Mammary epithelial cell (primary cell): ENCODE data around the gene SRRM4.

Experiments used
- EZH2 ChIP-seq: IDR thresholded peaks from 2 replicates; pipeline ENCODE4 v1.6.1; 2012; ENCODE audit warnings: low read length, inconsistent platforms, borderline replicate concordance
- TF ChIP-seq, protein P1 (sequence below), 2 donors: IDR thresholded peaks in 1 of 2; conservative IDR thresholded peaks in 1 of 2; 2 replicates each; pipeline ENCODE4 v1.5.1; 2011 to 2012; ENCODE audit warnings: inconsistent platforms in 2 of 2, low read length in 2 of 2, mild to moderate bottlenecking in 2 of 2, control low read depth in 1 of 2, low read depth in 1 of 2; ENCODE audit not compliant: insufficient read depth in 1 of 2; ENCODE audit errors: extremely low read depth in 1 of 2

DNA sequence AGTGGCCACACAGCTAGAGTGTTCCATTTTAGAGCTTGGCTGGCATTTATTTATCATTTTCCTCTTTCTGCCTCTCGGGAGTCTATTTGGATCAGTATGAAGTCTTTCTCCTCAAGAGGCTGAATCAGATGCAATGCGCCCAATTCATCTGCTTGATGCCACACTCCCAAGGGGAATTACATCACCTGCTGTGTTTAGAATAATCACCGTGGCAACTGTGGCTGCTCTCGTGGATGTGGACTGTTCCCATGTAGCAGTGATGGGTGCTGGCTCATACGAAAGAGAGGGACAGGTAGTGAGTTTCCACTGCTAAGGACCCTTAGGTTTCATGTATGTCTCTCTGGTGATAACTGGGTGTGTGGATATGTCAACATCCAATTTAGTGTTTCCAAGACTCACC is 70.7 kb downstream of the SRRM4 start:
- TF ChIP-seq, protein P1, sequence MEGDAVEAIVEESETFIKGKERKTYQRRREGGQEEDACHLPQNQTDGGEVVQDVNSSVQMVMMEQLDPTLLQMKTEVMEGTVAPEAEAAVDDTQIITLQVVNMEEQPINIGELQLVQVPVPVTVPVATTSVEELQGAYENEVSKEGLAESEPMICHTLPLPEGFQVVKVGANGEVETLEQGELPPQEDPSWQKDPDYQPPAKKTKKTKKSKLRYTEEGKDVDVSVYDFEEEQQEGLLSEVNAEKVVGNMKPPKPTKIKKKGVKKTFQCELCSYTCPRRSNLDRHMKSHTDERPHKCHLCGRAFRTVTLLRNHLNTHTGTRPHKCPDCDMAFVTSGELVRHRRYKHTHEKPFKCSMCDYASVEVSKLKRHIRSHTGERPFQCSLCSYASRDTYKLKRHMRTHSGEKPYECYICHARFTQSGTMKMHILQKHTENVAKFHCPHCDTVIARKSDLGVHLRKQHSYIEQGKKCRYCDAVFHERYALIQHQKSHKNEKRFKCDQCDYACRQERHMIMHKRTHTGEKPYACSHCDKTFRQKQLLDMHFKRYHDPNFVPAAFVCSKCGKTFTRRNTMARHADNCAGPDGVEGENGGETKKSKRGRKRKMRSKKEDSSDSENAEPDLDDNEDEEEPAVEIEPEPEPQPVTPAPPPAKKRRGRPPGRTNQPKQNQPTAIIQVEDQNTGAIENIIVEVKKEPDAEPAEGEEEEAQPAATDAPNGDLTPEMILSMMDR (conservative IDR thresholded peaks at IDR 0.05 in 1 of 2, IDR thresholded peaks at IDR 0.05 in 1 of 2; ENCODE audit: extremely low read depth in 1 of 2, insufficient read depth in 1 of 2, low read depth in 1 of 2, low read length in 2 of 2), result no peak
- no peak for TF ChIP-seq EZH2
